GM12891 (cell line): ENCODE measurements around the gene TES.

Experiments used
- PAX5 ChIP-seq: IDR thresholded peaks from 2 replicates; pipeline ENCODE4 v1.6.1; 2011; ENCODE audit warnings: low read length, moderate library complexity, mild to moderate bottlenecking; ENCODE audit not compliant: insufficient read depth, severe bottlenecking
- POLR2A ChIP-seq: IDR thresholded peaks from 2 replicates; pipeline ENCODE4 v1.6.1; 2011; ENCODE audit warnings: low read depth, low read length, control low read depth
- POLR2AphosphoS5 ChIP-seq: IDR thresholded peaks from 2 replicates; pipeline ENCODE4 v1.6.1; 2011; ENCODE audit warnings: low read depth, low read length, control low read depth
- SPI1 ChIP-seq: IDR thresholded peaks from 2 replicates; pipeline ENCODE4 v1.6.1; 2011; ENCODE audit warnings: low read depth, low read length, control low read depth
- TAF1 ChIP-seq: IDR thresholded peaks from 2 replicates; pipeline ENCODE4 v1.6.1; 2011; ENCODE audit warnings: low read depth, low read length, control low read depth

- TF ChIP-seq POLR2A (no peak), POLR2AphosphoS5 (no peak), TAF1 (no peak), SPI1 (no peak), PAX5 (no peak)
These were observed 24.3 kb downstream of the TES start for GRCh38 chr7:116234517-116235200.
